SK-N-SH treated with all-trans-retinoic acid at 6 μM for 48 hours (cell line): Measurements from ENCODE around the gene ANO5.

Experiments used
- ATAC-seq: fragments of 200-7000 bp; cut with Tn5 transposase; 3 replicates; pipeline ENCODE4 v1.9.1; 2020; ENCODE audit warnings: mild to moderate bottlenecking, moderate library complexity
- BACH2 ChIP-seq: fragments of 250-450 bp; sonication (Bioruptor Pico); IDR thresholded peaks from 2 replicates; pipeline ENCODE4 v1.9.0; 2021; ENCODE audit warnings: mild to moderate bottlenecking, borderline replicate concordance
- CSDC2 ChIP-seq: fragments of 250-450 bp; sonication (Bioruptor Pico); IDR thresholded peaks from 2 replicates; pipeline ENCODE4 v1.5.0; 2020; ENCODE audit warnings: mild to moderate bottlenecking, moderate library complexity
- CSRNP3 ChIP-seq: fragments of 250-450 bp; sonication (Bioruptor Pico); IDR thresholded peaks from 2 replicates; pipeline ENCODE4 v1.5.1; 2021; ENCODE audit warnings: mild to moderate bottlenecking, moderate library complexity
- ESRRG ChIP-seq: fragments of 250-450 bp; sonication (Bioruptor Pico); IDR thresholded peaks from 2 replicates; pipeline ENCODE4 v1.6.1; 2021; ENCODE audit warnings: mild to moderate bottlenecking
- GLIS3 ChIP-seq: fragments of 250-450 bp; sonication (Bioruptor Pico); IDR thresholded peaks from 2 replicates; pipeline ENCODE4 v1.5.0; 2020; ENCODE audit warnings: mild to moderate bottlenecking, moderate library complexity
- ISL1 ChIP-seq: fragments of 250-450 bp; sonication (Bioruptor Pico); IDR thresholded peaks from 2 replicates; pipeline ENCODE4 v2.1.2; 2022; ENCODE audit warnings: mild to moderate bottlenecking, moderate library complexity
- OSR1 ChIP-seq: fragments of 250-450 bp; sonication (Bioruptor Pico); IDR thresholded peaks from 2 replicates; pipeline ENCODE4 v1.8.0; 2022; ENCODE audit warnings: moderate library complexity, mild to moderate bottlenecking, inconsistent platforms
- RARB ChIP-seq: fragments of 250-450 bp; sonication (Bioruptor Pico); IDR thresholded peaks from 2 replicates; pipeline ENCODE4 v1.8.0; 2021; ENCODE audit warnings: mild to moderate bottlenecking, moderate library complexity
- SNAI2 ChIP-seq: fragments of 250-450 bp; sonication (Bioruptor Pico); IDR thresholded peaks from 2 replicates; pipeline ENCODE4 v1.5.0; 2020; ENCODE audit warnings: mild to moderate bottlenecking, moderate library complexity
- TCF4 ChIP-seq: fragments of 250-450 bp; sonication (Bioruptor Pico); IDR thresholded peaks from 2 replicates; pipeline ENCODE4 v1.8.0; 2021; ENCODE audit warnings: mild to moderate bottlenecking, moderate library complexity, borderline replicate concordance
- TOX ChIP-seq: fragments of 250-450 bp; sonication (Bioruptor Pico); IDR thresholded peaks from 2 replicates; pipeline ENCODE4 v1.8.0; 2021; ENCODE audit warnings: mild to moderate bottlenecking, moderate library complexity, borderline replicate concordance
- TSHZ2 ChIP-seq: fragments of 250-450 bp; sonication (Bioruptor Pico); IDR thresholded peaks from 2 replicates; pipeline ENCODE4 v1.5.0; 2020; ENCODE audit warnings: mild to moderate bottlenecking, moderate library complexity
- ZC3H10 ChIP-seq: fragments of 250-450 bp; sonication (Bioruptor Pico); IDR thresholded peaks from 2 replicates; pipeline ENCODE4 v1.5.1; 2021; ENCODE audit warnings: mild to moderate bottlenecking, moderate library complexity
- ZFP3 ChIP-seq: fragments of 250-450 bp; sonication (Bioruptor Pico); IDR thresholded peaks from 2 replicates; pipeline ENCODE4 v1.5.0; 2020; ENCODE audit warnings: mild to moderate bottlenecking, moderate library complexity
- ZFP30 ChIP-seq: fragments of 450-650 bp; formaldehyde crosslinking; IDR thresholded peaks from 2 replicates; pipeline ENCODE4 v1.5.0; 2022; ENCODE audit warnings: mild to moderate bottlenecking, moderate library complexity
- ZNF565 ChIP-seq: fragments of 450-650 bp; formaldehyde crosslinking; conservative IDR thresholded peaks from 2 replicates; pipeline ENCODE4 v1.5.0; 2020; ENCODE audit warnings: low read depth, mild to moderate bottlenecking, moderate library complexity
- ZNF70 ChIP-seq: fragments of 450-650 bp; formaldehyde crosslinking; IDR thresholded peaks from 2 replicates; pipeline ENCODE4 v1.5.0; 2020; ENCODE audit warnings: mild to moderate bottlenecking, moderate library complexity
- ZNF8 ChIP-seq: fragments of 450-650 bp; formaldehyde crosslinking; IDR thresholded peaks from 2 replicates; pipeline ENCODE4 v1.5.0; 2020; ENCODE audit warnings: mild to moderate bottlenecking, moderate library complexity
- TF ChIP-seq, protein P1 (sequence below): fragments of 250-450 bp; sonication (Bioruptor Pico); IDR thresholded peaks from 2 replicates; pipeline ENCODE4 v1.8.0; 2021; ENCODE audit warnings: low read depth, mild to moderate bottlenecking, moderate library complexity, borderline replicate concordance
- TF ChIP-seq, protein P2 (sequence below): fragments of 250-450 bp; sonication (Bioruptor Pico); IDR thresholded peaks from 2 replicates; pipeline ENCODE4 v1.8.0; 2020; ENCODE audit warnings: mild to moderate bottlenecking, moderate library complexity, borderline replicate concordance

The ANO5 gene

DNA sequence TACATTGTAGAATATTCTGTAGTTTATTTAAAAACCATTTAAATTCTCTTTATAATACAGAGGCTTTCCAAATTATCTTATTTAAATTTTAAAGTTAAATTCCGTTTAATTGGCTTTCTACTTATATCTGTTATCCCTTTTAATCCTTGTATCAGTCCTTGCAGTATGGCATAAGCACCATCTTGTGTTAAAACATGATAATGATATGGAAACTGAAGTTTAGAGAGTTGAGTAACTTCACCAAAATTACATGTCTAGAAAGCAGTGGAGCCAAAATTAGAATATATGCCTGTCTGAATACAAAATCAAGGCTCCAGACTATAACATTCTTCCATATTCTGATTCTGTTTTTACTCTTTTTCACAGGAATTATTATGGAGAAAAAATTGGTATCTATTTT, 57.0 kb downstream of the ANO5 start:
- TF ChIP-seq ZFP30 (CRISPR knock-in tag) (no peak), TCF4 (no peak), TSHZ2 (no peak), ZNF8 (CRISPR knock-in tag) (no peak), OSR1 (no peak), RARB (CRISPR knock-in tag) (no peak)
- no peak for ATAC-seq

DNA sequence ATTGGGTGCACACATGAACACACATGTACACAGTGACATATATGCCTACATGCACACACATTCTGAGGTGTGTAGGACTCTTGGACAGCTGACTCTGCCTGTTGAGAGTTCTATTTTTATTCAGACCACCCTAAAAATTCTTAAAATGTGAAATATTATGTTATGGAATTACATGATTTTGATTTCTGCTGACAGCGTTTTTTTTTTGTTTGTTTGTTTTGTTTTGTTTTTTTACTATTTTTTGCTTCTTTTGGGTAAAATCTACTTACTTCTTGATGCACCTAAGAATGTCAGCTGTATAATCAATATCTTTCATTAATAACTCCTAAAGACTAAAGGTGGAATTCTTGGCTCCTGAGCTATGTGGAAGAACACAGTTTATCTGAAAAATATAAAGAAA, 64.0 kb downstream of the ANO5 start:
- no peak for ATAC-seq
- TF ChIP-seq CSDC2 (CRISPR knock-in tag) (no peak), GLIS3 (CRISPR knock-in tag) (no peak), CSRNP3 (no peak), ZNF8 (CRISPR knock-in tag) (no peak), ZFP3 (CRISPR knock-in tag) (no peak), BACH2 (no peak), ZNF565 (CRISPR knock-in tag) (no peak), SNAI2 (CRISPR knock-in tag) (no peak), TCF4 (no peak), TOX (CRISPR knock-in tag) (no peak), TSHZ2 (no peak)
- TF ChIP-seq, protein P1, sequence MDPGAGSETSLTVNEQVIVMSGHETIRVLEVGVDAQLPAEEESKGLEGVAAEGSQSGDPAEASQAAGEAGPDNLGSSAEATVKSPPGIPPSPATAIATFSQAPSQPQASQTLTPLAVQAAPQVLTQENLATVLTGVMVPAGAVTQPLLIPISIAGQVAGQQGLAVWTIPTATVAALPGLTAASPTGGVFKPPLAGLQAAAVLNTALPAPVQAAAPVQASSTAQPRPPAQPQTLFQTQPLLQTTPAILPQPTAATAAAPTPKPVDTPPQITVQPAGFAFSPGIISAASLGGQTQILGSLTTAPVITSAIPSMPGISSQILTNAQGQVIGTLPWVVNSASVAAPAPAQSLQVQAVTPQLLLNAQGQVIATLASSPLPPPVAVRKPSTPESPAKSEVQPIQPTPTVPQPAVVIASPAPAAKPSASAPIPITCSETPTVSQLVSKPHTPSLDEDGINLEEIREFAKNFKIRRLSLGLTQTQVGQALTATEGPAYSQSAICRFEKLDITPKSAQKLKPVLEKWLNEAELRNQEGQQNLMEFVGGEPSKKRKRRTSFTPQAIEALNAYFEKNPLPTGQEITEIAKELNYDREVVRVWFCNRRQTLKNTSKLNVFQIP, result no peak

GRCh38 chr11:22263613-22264012, 70.7 kb downstream of the ANO5 start:
- no peak for ATAC-seq
- TF ChIP-seq, protein P1, result no peak
- TF ChIP-seq TOX (CRISPR knock-in tag) (no peak), CSRNP3 (no peak), OSR1 (no peak), ZNF70 (CRISPR knock-in tag) (no peak), ISL1 (no peak), BACH2 (no peak), ZFP3 (CRISPR knock-in tag) (no peak), ZFP30 (CRISPR knock-in tag) (no peak), TSHZ2 (no peak), TCF4 (no peak), ZNF565 (CRISPR knock-in tag) (no peak), GLIS3 (CRISPR knock-in tag) (no peak), ZC3H10 (CRISPR knock-in tag) (no peak), RARB (CRISPR knock-in tag) (no peak), CSDC2 (CRISPR knock-in tag) (no peak), SNAI2 (CRISPR knock-in tag) (no peak), ESRRG (CRISPR knock-in tag) (no peak)
- TF ChIP-seq, protein P2, sequence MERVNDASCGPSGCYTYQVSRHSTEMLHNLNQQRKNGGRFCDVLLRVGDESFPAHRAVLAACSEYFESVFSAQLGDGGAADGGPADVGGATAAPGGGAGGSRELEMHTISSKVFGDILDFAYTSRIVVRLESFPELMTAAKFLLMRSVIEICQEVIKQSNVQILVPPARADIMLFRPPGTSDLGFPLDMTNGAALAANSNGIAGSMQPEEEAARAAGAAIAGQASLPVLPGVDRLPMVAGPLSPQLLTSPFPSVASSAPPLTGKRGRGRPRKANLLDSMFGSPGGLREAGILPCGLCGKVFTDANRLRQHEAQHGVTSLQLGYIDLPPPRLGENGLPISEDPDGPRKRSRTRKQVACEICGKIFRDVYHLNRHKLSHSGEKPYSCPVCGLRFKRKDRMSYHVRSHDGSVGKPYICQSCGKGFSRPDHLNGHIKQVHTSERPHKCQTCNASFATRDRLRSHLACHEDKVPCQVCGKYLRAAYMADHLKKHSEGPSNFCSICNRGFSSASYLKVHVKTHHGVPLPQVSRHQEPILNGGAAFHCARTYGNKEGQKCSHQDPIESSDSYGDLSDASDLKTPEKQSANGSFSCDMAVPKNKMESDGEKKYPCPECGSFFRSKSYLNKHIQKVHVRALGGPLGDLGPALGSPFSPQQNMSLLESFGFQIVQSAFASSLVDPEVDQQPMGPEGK (CRISPR knock-in tag), result no peak
